ENCODE measurements around the gene SLC12A5.

The SLC12A5 gene

GRCh38 chr20:46028110-46028509 is 905 bp upstream of the SLC12A5 start:
- Histone ChIP-seq H3K27me3 (ENCODE audit: insufficient read depth, low read length) (peaks cover 99% of the 10 kb centered on the region), H3K27ac (ENCODE audit: low read depth, low read length) (no peak overlapping the region), H3K4me1 (ENCODE audit: control insufficient read depth, insufficient read depth, low read length, unreplicated experiment) (no peaks in the 10 kb centered on the region), H3K36me3 (ENCODE audit: insufficient read depth, low read length) (no peaks in the 10 kb centered on the region), H3K4me3 (ENCODE audit: low read depth, low read length) (no peak overlapping the region), H3K79me2 (ENCODE audit: control insufficient read depth, insufficient read depth, low read length, unreplicated experiment) (no peaks in the 10 kb centered on the region), H2AFZ (ENCODE audit: low read length, unreplicated experiment) (no peak overlapping the region)

- H3K27ac ChIP-seq (ENCODE audit: low read depth, low read length): no peak overlapping the region
- H3K79me2 ChIP-seq (ENCODE audit: control insufficient read depth, insufficient read depth, low read length, unreplicated experiment): no peaks in the 10 kb centered on the region
- peaks cover 99% of the 10 kb centered on the region for H3K27me3 ChIP-seq (ENCODE audit: insufficient read depth, low read length)
Measured at GRCh38 chr20:46030284-46031013, 1.4 kb downstream of the SLC12A5 start.

GRCh38 chr20:46031014-46031569 is 2.1 kb downstream of the SLC12A5 start:
- Histone ChIP-seq H3K27ac (ENCODE audit: low read depth, low read length) (no peak overlapping the region), H3K4me1 (ENCODE audit: control insufficient read depth, insufficient read depth, low read length, unreplicated experiment) (no peaks in the 10 kb centered on the region), H3K36me3 (ENCODE audit: insufficient read depth, low read length) (no peaks in the 10 kb centered on the region), H3K27me3 (ENCODE audit: insufficient read depth, low read length) (peaks cover 99% of the 10 kb centered on the region), H3K79me2 (ENCODE audit: control insufficient read depth, insufficient read depth, low read length, unreplicated experiment) (no peaks in the 10 kb centered on the region), H2AFZ (ENCODE audit: low read length, unreplicated experiment) (no peak overlapping the region), H3K4me3 (ENCODE audit: low read depth, low read length) (peak overlapping the region; percentile 53; the same call in 1 of the 2 replicates)

More at GRCh38 chr20:46030284-46031013, 1.4 kb downstream of the SLC12A5 start:
- Histone ChIP-seq H2AFZ (ENCODE audit: low read length, unreplicated experiment) (no peak overlapping the region), H3K4me1 (ENCODE audit: control insufficient read depth, insufficient read depth, low read length, unreplicated experiment) (no peaks in the 10 kb centered on the region), H3K36me3 (ENCODE audit: insufficient read depth, low read length) (no peaks in the 10 kb centered on the region), H3K4me3 (ENCODE audit: low read depth, low read length) (no peak overlapping the region)

- H3K4me3 ChIP-seq (ENCODE audit: low read depth, low read length): peak overlapping the region; percentile 53
- H3K27me3 ChIP-seq (ENCODE audit: insufficient read depth, low read length): peaks cover 99% of the 10 kb centered on the region
- no peaks in the 10 kb centered on the region for H3K36me3 ChIP-seq (ENCODE audit: insufficient read depth, low read length)
- H3K27ac ChIP-seq (ENCODE audit: low read depth, low read length): no peak overlapping the region
- no peak overlapping the region for H2AFZ ChIP-seq (ENCODE audit: low read length, unreplicated experiment)
- no peaks in the 10 kb centered on the region for H3K79me2 ChIP-seq (ENCODE audit: control insufficient read depth, insufficient read depth, low read length, unreplicated experiment)
- no peaks in the 10 kb centered on the region for H3K4me1 ChIP-seq (ENCODE audit: control insufficient read depth, insufficient read depth, low read length, unreplicated experiment)
Measured at GRCh38 chr20:46031701-46032254, 2.8 kb downstream of the SLC12A5 start.

GRCh38 chr20:46034039-46034438 is 5.0 kb downstream of the SLC12A5 start:
- no peak overlapping the region for H3K27ac ChIP-seq (ENCODE audit: low read depth, low read length)
- H3K36me3 ChIP-seq (ENCODE audit: insufficient read depth, low read length): no peaks in the 10 kb centered on the region
- no peaks in the 10 kb centered on the region for H3K79me2 ChIP-seq (ENCODE audit: control insufficient read depth, insufficient read depth, low read length, unreplicated experiment)
- peaks cover 96% of the 10 kb centered on the region for H3K27me3 ChIP-seq (ENCODE audit: insufficient read depth, low read length)
- H3K4me1 ChIP-seq (ENCODE audit: control insufficient read depth, insufficient read depth, low read length, unreplicated experiment): no peaks in the 10 kb centered on the region
- no peak overlapping the region for H3K4me3 ChIP-seq (ENCODE audit: low read depth, low read length)
- no peak overlapping the region for H2AFZ ChIP-seq (ENCODE audit: low read length, unreplicated experiment)

GRCh38 chr20:46035253-46035652 is 6.2 kb downstream of the SLC12A5 start:
- H3K36me3 ChIP-seq (ENCODE audit: insufficient read depth, low read length): no peaks in the 10 kb centered on the region
- H2AFZ ChIP-seq (ENCODE audit: low read length, unreplicated experiment): no peak overlapping the region
- H3K27ac ChIP-seq (ENCODE audit: low read depth, low read length): no peak overlapping the region
- no peaks in the 10 kb centered on the region for H3K4me1 ChIP-seq (ENCODE audit: control insufficient read depth, insufficient read depth, low read length, unreplicated experiment)
- no peak overlapping the region for H3K4me3 ChIP-seq (ENCODE audit: low read depth, low read length)
- H3K79me2 ChIP-seq (ENCODE audit: control insufficient read depth, insufficient read depth, low read length, unreplicated experiment): no peaks in the 10 kb centered on the region
- peaks cover 88% of the 10 kb centered on the region for H3K27me3 ChIP-seq (ENCODE audit: insufficient read depth, low read length)

- H3K27me3 ChIP-seq (ENCODE audit: insufficient read depth, low read length): peaks cover 88% of the 10 kb centered on the region
- H2AFZ ChIP-seq (ENCODE audit: low read length, unreplicated experiment): no peak overlapping the region
- H3K4me3 ChIP-seq (ENCODE audit: low read depth, low read length): no peak overlapping the region
Measured at GRCh38 chr20:46035713-46036112, 6.7 kb downstream of the SLC12A5 start.

GRCh38 chr20:46036370-46036769 is 7.4 kb downstream of the SLC12A5 start:
- Histone ChIP-seq H2AFZ (ENCODE audit: low read length, unreplicated experiment) (no peak overlapping the region), H3K36me3 (ENCODE audit: insufficient read depth, low read length) (no peaks in the 10 kb centered on the region), H3K4me1 (ENCODE audit: control insufficient read depth, insufficient read depth, low read length, unreplicated experiment) (no peaks in the 10 kb centered on the region), H3K4me3 (ENCODE audit: low read depth, low read length) (no peak overlapping the region), H3K27me3 (ENCODE audit: insufficient read depth, low read length) (peaks cover 87% of the 10 kb centered on the region), H3K79me2 (ENCODE audit: control insufficient read depth, insufficient read depth, low read length, unreplicated experiment) (no peaks in the 10 kb centered on the region), H3K27ac (ENCODE audit: low read depth, low read length) (no peak overlapping the region)

More at GRCh38 chr20:46035713-46036112, 6.7 kb downstream of the SLC12A5 start:
- Histone ChIP-seq H3K4me1 (ENCODE audit: control insufficient read depth, insufficient read depth, low read length, unreplicated experiment) (no peaks in the 10 kb centered on the region), H3K36me3 (ENCODE audit: insufficient read depth, low read length) (no peaks in the 10 kb centered on the region), H3K79me2 (ENCODE audit: control insufficient read depth, insufficient read depth, low read length, unreplicated experiment) (no peaks in the 10 kb centered on the region), H3K27ac (ENCODE audit: low read depth, low read length) (no peak overlapping the region)

GRCh38 chr20:46037036-46037435 is 8.0 kb downstream of the SLC12A5 start:
- H3K4me1 ChIP-seq (ENCODE audit: control insufficient read depth, insufficient read depth, low read length, unreplicated experiment): no peaks in the 10 kb centered on the region
- H3K27me3 ChIP-seq (ENCODE audit: insufficient read depth, low read length): peaks cover 87% of the 10 kb centered on the region
- no peak overlapping the region for H2AFZ ChIP-seq (ENCODE audit: low read length, unreplicated experiment)
- no peaks in the 10 kb centered on the region for H3K79me2 ChIP-seq (ENCODE audit: control insufficient read depth, insufficient read depth, low read length, unreplicated experiment)
- no peak overlapping the region for H3K4me3 ChIP-seq (ENCODE audit: low read depth, low read length)
- H3K27ac ChIP-seq (ENCODE audit: low read depth, low read length): no peak overlapping the region
- no peaks in the 10 kb centered on the region for H3K36me3 ChIP-seq (ENCODE audit: insufficient read depth, low read length)

- no peaks in the 10 kb centered on the region for H3K4me1 ChIP-seq (ENCODE audit: control insufficient read depth, insufficient read depth, low read length, unreplicated experiment)
- no peaks in the 10 kb centered on the region for H3K79me2 ChIP-seq (ENCODE audit: control insufficient read depth, insufficient read depth, low read length, unreplicated experiment)
- no peak overlapping the region for H3K4me3 ChIP-seq (ENCODE audit: low read depth, low read length)
- H3K27ac ChIP-seq (ENCODE audit: low read depth, low read length): no peak overlapping the region
- H2AFZ ChIP-seq (ENCODE audit: low read length, unreplicated experiment): no peak overlapping the region
- peaks cover 87% of the 10 kb centered on the region for H3K27me3 ChIP-seq (ENCODE audit: insufficient read depth, low read length)
- H3K36me3 ChIP-seq (ENCODE audit: insufficient read depth, low read length): no peaks in the 10 kb centered on the region
Measured at GRCh38 chr20:46040902-46041535, 12.0 kb downstream of the SLC12A5 start.
